Tibial nerve (tissue), 4 donors: ENCODE results near the gene CNPY3.

Experiments
- EP300 ChIP-seq, 2 donors: sonication (generic); formaldehyde crosslinking; IDR thresholded peaks; one replicate each; pipeline ENCODE4 v1.6.1; 2017; ENCODE audit warnings: antibody characterized with exemption in 2 of 2, mild to moderate bottlenecking in 1 of 2
- POLR2A ChIP-seq, 2 donors: fragments of 450-650 bp; IDR thresholded peaks; one replicate each; pipeline ENCODE4 v1.6.1; 2017; ENCODE audit warnings: antibody characterized with exemption in 2 of 2, mild to moderate bottlenecking in 2 of 2, moderate library complexity in 2 of 2
- TF ChIP-seq, protein P1 (sequence below), 5 experiments: fragments of 200-600 bp in 3 of 5; fragments of 450-650 bp in 2 of 5; sonication (generic) in 3 of 5; IDR thresholded peaks; one replicate each; pipeline ENCODE4 v1.5.1; 2016 to 2019; ENCODE audit warnings: antibody characterized with exemption in 5 of 5, mild to moderate bottlenecking in 3 of 5, moderate library complexity in 2 of 5

DNA sequence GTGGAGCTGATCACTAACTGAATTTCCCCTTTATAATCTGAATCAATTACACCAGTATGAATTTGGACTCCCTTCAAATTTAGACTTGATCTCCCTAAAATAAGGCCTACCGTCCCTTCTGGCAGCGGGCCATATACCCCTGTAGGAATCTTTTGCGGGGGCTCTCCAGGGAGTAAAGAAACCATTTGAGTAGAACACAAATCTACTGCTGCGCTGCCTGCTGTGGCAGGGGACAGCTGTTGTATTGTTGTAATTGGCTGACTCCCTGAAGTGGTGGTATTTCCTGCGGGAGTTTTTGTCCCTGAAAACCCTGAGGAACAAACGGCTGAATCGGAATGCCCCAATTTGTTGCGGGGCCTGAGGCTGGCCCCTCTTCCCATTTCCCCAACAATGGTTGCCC, 29.4 kb upstream of the CNPY3 start:
- TF ChIP-seq, protein P1, sequence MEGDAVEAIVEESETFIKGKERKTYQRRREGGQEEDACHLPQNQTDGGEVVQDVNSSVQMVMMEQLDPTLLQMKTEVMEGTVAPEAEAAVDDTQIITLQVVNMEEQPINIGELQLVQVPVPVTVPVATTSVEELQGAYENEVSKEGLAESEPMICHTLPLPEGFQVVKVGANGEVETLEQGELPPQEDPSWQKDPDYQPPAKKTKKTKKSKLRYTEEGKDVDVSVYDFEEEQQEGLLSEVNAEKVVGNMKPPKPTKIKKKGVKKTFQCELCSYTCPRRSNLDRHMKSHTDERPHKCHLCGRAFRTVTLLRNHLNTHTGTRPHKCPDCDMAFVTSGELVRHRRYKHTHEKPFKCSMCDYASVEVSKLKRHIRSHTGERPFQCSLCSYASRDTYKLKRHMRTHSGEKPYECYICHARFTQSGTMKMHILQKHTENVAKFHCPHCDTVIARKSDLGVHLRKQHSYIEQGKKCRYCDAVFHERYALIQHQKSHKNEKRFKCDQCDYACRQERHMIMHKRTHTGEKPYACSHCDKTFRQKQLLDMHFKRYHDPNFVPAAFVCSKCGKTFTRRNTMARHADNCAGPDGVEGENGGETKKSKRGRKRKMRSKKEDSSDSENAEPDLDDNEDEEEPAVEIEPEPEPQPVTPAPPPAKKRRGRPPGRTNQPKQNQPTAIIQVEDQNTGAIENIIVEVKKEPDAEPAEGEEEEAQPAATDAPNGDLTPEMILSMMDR (IDR thresholded peaks at IDR 0.05) = no peak
- TF ChIP-seq POLR2A (IDR thresholded peaks at IDR 0.05) (no peak), EP300 (IDR thresholded peaks at IDR 0.05) (no peak)
